ENCODE measurements around the gene EIF3K. TPM values are rescaled to one million over a fixed set of nuclear protein-coding genes. Genes with fewer than 3 reads are reported as not detected.
A peak's percentile ranks its signal among the peaks of the same experiment; 100 is the strongest.

EIF3K gene
- total and polyA plus RNA-seq, 4 experiments from 2014 or later: 320 to 424 (median 352) TPM

DNA sequence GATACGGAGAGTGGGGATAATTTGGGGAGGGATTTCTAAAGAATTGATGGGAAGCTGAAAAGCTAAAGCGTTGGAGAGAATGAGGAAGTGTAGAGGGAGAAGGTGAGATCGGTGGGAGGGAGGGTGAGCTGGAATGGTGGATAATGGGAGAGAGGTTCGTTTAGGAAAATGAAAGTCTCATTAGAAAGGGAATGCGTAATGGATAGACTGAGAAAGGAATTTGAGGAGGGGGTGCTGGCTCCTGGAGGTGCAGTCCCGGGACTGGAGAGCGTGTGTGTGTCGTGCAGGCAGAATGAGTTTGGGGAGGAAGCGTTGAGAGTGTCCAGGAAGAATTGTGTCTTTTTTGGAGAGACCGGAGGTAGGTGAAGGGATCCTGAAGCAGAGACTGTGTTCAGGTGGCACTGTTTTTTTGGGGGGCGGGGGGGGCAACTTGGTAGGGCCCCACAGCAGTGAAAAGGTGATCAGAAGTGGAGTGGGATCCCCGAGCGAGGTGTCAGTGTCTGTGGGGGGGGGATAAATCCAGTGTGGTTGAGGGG is 29.8 kb downstream of the EIF3K start:
- Mint-ChIP-seq H3K9me3 (no peaks in the 10 kb centered on the region), H3K4me3 (peak overlapping the region; percentile 91 to 98 (median 95)), H3K27ac (peak overlapping the region; percentile 4 to 93 (median 85)), H3K4me1 (peaks cover 35 to 65% (median 50%) of the 10 kb centered on the region in 4 donors), H3K36me3 (peaks cover 4 to 15% of the 10 kb centered on the region in 2 donors), H3K27me3 (no peaks in the 10 kb centered on the region)
- H3K4me1 ChIP-seq (ENCODE audit: insufficient read depth, low read length): peaks cover 59% of the 10 kb centered on the region
- ChIA-PET POLR2A (ENCODE audit: partially characterized antibody) (interaction anchor here (0.9 to 3.6 kb wide), 11 partner anchors 9 to 121 kb away, joined by 3 to 28 read pairs (median 6); partner anchors contain the start of genes EIF3K and MAP4K1), CTCF (ENCODE audit: partially characterized antibody) (interaction anchor here (1.0 to 3.0 kb wide), 5 partner anchors 12 to 246 kb away, joined by 3 to 10 read pairs (median 4); partner anchors contain the start of gene FAM98C)
- no peaks in the 10 kb centered on the region for H3K9me3 ChIP-seq (ENCODE audit: control insufficient read depth in 1 of 2, low read length in 2 of 2)
- H3K27ac ChIP-seq (ENCODE audit: low read depth, low read length): peak overlapping the region; percentile 74
- no peaks in the 10 kb centered on the region for H3K27me3 ChIP-seq (ENCODE audit: insufficient read depth, low read length)
- intact Hi-C loops (cut with micrococcal nuclease): no loop called here
- peak overlapping the region; percentile 80 to 81 for H3K4me3 ChIP-seq (ENCODE audit: low read length in 2 of 2)
- DNase-seq: no peak
- no peaks in the 10 kb centered on the region for H3K36me3 ChIP-seq (ENCODE audit: insufficient read depth, low read length)

DNA sequence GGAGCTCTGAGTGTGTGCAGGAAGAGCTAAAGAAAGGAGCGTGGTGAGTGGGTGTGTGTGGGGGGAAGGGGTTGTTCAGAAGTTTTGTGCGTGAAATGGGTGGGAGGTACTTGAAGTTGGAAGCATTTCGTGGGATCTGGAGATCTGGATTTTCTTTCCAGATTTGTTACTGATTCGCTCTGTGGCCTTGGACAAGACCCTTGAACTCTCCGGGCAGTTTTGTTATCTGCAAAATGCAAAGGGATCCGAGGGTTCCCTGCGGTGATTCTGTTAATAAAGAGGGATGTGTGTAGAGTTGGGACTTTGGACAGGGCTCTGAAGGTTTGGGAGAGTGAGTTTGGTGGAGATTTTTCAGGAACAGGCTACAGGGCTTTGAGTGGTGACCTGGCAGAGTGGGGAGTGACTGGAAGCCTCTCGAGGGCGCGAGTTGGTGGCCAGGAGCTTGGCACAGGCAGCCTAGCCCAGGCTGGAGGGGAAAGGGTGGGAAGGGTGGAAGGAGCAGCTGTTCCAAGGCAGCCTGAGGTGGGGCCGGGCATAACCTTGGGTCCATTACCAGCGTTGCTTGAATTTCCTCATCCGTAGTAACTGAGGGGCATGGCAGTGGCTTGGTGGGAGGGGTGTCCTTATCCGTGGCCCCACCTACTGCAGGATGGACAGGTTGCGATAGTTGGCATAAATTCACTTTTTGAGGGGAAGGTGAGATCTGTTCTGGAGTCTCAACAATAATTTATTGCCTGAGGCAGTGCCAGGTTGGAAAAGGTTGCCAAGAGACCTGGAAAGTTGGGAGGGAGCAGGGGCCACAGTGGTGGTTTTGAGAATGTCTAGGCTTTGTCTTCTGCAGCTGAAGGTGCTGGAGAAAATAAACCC is 30.6 kb downstream of the EIF3K start:
- Mint-ChIP-seq H3K27ac (peak overlapping the region; percentile 44 to 93 (median 85)), H3K27me3 (no peaks in the 10 kb centered on the region), H3K36me3 (peaks cover 6 to 16% of the 10 kb centered on the region in 2 donors), H3K9me3 (no peaks in the 10 kb centered on the region), H3K4me1 (peaks cover 37 to 71% (median 54%) of the 10 kb centered on the region in 4 donors), H3K4me3 (peak overlapping the region; percentile 91 to 98 (median 95))
- POLR2A ChIA-PET (ENCODE audit: partially characterized antibody): interaction anchor here (0.6 to 3.6 kb wide), 7 partner anchors 10 to 32 kb away, joined by 3 to 28 read pairs (median 5); no protein-coding TSS in a partner anchor
- Histone ChIP-seq H3K27me3 (ENCODE audit: insufficient read depth, low read length) (no peaks in the 10 kb centered on the region), H3K36me3 (ENCODE audit: insufficient read depth, low read length) (no peaks in the 10 kb centered on the region), H3K4me3 (ENCODE audit: low read length in 2 of 2) (peak overlapping the region; percentile 45 to 81), H3K4me1 (ENCODE audit: insufficient read depth, low read length) (peaks cover 66% of the 10 kb centered on the region), H3K27ac (ENCODE audit: low read depth, low read length) (peak overlapping the region; percentile 18), H3K9me3 (ENCODE audit: control insufficient read depth in 1 of 2, low read length in 2 of 2) (no peaks in the 10 kb centered on the region)
- CTCF ChIA-PET (ENCODE audit: partially characterized antibody): interaction anchor here (1.0 to 3.0 kb wide), 3 partner anchors 13 to 134 kb away, joined by 3 to 8 read pairs (median 3); no protein-coding TSS in a partner anchor
- DNase-seq: no peak
- intact Hi-C loops (cut with micrococcal nuclease): no loop called here

DNA sequence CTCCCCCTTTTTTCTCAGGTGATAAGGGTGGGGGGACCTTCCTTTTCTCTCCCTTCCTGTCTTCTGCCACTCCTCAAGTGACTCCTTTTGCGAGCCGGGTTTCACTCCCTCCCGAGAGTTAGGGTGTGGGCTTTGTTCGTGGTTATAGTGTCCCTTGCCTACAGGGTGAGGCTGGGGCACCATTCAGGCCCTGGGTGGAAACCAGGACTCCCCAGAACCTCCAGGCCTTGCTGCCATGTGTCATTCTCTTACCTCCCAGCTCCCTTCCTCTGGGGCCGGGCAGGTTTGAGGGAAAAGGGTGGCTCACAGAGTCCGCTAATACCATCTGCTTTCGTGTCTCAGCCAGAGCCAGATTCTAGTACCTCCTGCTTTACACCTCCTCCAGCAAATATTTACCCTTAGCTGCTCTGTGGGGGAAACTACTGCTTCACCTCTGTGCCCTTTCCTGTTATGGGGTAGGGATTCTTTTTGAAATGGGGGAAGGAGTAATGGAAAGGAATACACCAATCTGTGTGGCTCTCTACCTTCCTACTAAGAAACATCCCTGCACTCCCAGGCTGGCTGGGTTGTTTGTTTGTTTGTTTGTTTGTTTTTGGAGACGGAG is 31.3 kb downstream of the EIF3K start:
- H3K36me3 ChIP-seq (ENCODE audit: insufficient read depth, low read length): no peaks in the 10 kb centered on the region
- H3K4me3 Mint-ChIP-seq: peak overlapping the region; percentile 91 to 98 (median 95)
- no peaks in the 10 kb centered on the region for H3K27me3 ChIP-seq (ENCODE audit: insufficient read depth, low read length)
- intact Hi-C loops (cut with micrococcal nuclease): no loop called here
- H3K27ac ChIP-seq (ENCODE audit: low read depth, low read length): no peak overlapping the region
- H3K9me3 ChIP-seq (ENCODE audit: control insufficient read depth in 1 of 2, low read length in 2 of 2): no peaks in the 10 kb centered on the region
- H3K27ac Mint-ChIP-seq: peak overlapping the region; percentile 17 to 85 (median 64)
- no peaks in the 10 kb centered on the region for H3K27me3 Mint-ChIP-seq
- H3K9me3 Mint-ChIP-seq: no peaks in the 10 kb centered on the region
- POLR2A ChIA-PET (ENCODE audit: partially characterized antibody): interaction anchor here (0.6 to 1.7 kb wide), 2 partner anchors 19 to 31 kb away, joined by 3 to 5 read pairs; no protein-coding TSS in a partner anchor
- H3K4me3 ChIP-seq (ENCODE audit: low read length in 2 of 2): no peak overlapping the region
- H3K4me1 Mint-ChIP-seq: peaks cover 42 to 78% (median 61%) of the 10 kb centered on the region in 4 donors
- no peak for DNase-seq
- H3K4me1 ChIP-seq (ENCODE audit: insufficient read depth, low read length): peaks cover 73% of the 10 kb centered on the region
- CTCF ChIA-PET (ENCODE audit: partially characterized antibody): interaction anchor here (1.0 kb wide), 1 partner anchor 43 kb away, joined by 3 read pairs; no protein-coding TSS in a partner anchor
- peaks cover 6 to 20% of the 10 kb centered on the region in 2 donors for H3K36me3 Mint-ChIP-seq

DNA sequence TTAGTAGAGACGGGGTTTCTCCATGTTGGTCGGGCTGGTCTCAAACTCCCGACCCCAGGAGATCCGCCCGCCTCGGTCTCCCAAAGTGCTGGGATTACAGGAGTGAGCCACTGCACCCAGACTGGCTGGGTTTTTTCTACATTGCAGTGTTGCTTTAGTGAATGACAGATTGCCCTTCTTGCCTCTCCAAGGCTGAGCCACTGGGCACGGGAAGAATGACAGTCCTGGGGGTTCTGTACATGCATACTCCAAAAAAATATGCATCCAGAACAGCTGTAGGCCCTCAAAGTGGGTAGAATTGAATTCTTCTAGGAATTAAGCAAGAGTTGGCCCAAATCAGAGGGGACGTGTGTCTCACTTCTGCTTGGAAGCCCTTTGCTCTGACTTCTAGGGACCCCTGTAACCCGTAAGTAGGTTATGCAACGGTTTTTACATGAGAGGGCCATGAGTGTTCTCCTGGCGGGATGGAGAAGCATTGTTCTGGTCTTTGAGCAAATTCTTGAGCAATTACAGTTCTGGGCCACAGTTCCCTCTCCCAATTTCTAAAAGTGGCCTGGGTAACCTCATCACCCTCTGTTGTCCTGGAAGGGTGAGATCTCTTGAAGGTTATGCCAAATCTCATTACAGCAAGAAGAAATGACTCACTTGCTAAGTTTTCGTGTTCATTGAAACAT is 32.1 kb downstream of the EIF3K start:
- no peaks in the 10 kb centered on the region for H3K27me3 ChIP-seq (ENCODE audit: insufficient read depth, low read length)
- H3K4me3 ChIP-seq (ENCODE audit: low read length in 2 of 2): no peak overlapping the region
- peaks cover 50 to 86% (median 69%) of the 10 kb centered on the region in 4 donors for H3K4me1 Mint-ChIP-seq
- H3K4me1 ChIP-seq (ENCODE audit: insufficient read depth, low read length): peaks cover 81% of the 10 kb centered on the region
- H3K27me3 Mint-ChIP-seq: no peaks in the 10 kb centered on the region
- H3K27ac ChIP-seq (ENCODE audit: low read depth, low read length): no peak overlapping the region
- H3K36me3 ChIP-seq (ENCODE audit: insufficient read depth, low read length): no peaks in the 10 kb centered on the region
- no peak for DNase-seq
- intact Hi-C loops (cut with micrococcal nuclease): no loop called here
- H3K27ac Mint-ChIP-seq: peak overlapping the region in 4 of 7 donors; percentile 31 to 47 (median 32)
- H3K4me3 Mint-ChIP-seq: peak overlapping the region in 6 of 8 donors; percentile 6 to 97 (median 39)
- ChIA-PET CTCF (ENCODE audit: partially characterized antibody) (no interaction called here), POLR2A (ENCODE audit: partially characterized antibody) (interaction anchor here (1.7 kb wide), 1 partner anchor 18 kb away, joined by 5 read pairs; no protein-coding TSS in a partner anchor)
- peaks cover 6 to 20% of the 10 kb centered on the region in 2 donors for H3K36me3 Mint-ChIP-seq
- no peaks in the 10 kb centered on the region for H3K9me3 ChIP-seq (ENCODE audit: control insufficient read depth in 1 of 2, low read length in 2 of 2)
- no peaks in the 10 kb centered on the region for H3K9me3 Mint-ChIP-seq

DNA sequence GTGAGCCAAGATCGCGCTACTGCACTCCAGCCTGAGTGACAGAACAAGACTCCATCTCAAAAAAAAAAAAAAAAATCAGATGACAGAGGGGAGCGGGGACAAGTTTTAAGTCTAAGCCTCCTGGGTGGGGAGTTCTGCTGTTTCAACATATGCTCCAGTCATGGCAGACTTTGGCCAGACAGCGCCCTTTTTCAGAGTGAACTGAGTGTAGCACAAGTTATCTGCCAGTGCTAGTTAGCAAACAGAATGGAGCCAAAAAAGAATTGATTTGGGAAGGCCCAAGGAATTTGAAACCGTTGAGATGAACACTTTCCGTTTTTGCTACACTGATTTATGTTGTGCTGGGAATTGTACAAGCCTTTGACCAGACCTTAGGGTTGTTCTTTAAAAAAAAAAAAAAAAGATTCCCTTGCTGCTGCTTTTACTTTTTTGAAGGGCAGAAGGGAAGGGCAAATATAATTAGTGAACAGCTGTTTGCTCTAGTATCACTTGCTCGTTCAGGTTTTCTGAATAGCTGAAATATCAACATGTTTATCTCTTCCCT is 34.1 kb downstream of the EIF3K start:
- H3K4me1 Mint-ChIP-seq: peaks cover 65 to 99% (median 82%) of the 10 kb centered on the region in 4 donors
- peaks cover 6 to 27% of the 10 kb centered on the region in 2 donors for H3K36me3 Mint-ChIP-seq
- H3K27ac ChIP-seq (ENCODE audit: low read depth, low read length): no peak overlapping the region
- H3K4me3 ChIP-seq (ENCODE audit: low read length in 2 of 2): no peak overlapping the region
- no peaks in the 10 kb centered on the region for H3K36me3 ChIP-seq (ENCODE audit: insufficient read depth, low read length)
- peaks cover 95% of the 10 kb centered on the region for H3K4me1 ChIP-seq (ENCODE audit: insufficient read depth, low read length)
- H3K27ac Mint-ChIP-seq: peak overlapping the region in 4 of 7 donors; percentile 31 to 63 (median 44)
- no peaks in the 10 kb centered on the region for H3K27me3 Mint-ChIP-seq
- H3K9me3 ChIP-seq (ENCODE audit: control insufficient read depth in 1 of 2, low read length in 2 of 2): no peaks in the 10 kb centered on the region
- DNase-seq: no peak
- ChIA-PET POLR2A (ENCODE audit: partially characterized antibody) (interaction anchor here (0.7 to 1.7 kb wide), 2 partner anchors 13 to 113 kb away, joined by 3 to 5 read pairs; no protein-coding TSS in a partner anchor), CTCF (ENCODE audit: partially characterized antibody) (interaction anchor here (1.3 kb wide), 1 partner anchor 19 kb away, joined by 6 read pairs; no protein-coding TSS in a partner anchor)
- no peaks in the 10 kb centered on the region for H3K9me3 Mint-ChIP-seq
- no peaks in the 10 kb centered on the region for H3K27me3 ChIP-seq (ENCODE audit: insufficient read depth, low read length)
- intact Hi-C loops (cut with micrococcal nuclease): no loop called here
- peak overlapping the region in 1 of 8 donors; percentile 1 for H3K4me3 Mint-ChIP-seq

DNA sequence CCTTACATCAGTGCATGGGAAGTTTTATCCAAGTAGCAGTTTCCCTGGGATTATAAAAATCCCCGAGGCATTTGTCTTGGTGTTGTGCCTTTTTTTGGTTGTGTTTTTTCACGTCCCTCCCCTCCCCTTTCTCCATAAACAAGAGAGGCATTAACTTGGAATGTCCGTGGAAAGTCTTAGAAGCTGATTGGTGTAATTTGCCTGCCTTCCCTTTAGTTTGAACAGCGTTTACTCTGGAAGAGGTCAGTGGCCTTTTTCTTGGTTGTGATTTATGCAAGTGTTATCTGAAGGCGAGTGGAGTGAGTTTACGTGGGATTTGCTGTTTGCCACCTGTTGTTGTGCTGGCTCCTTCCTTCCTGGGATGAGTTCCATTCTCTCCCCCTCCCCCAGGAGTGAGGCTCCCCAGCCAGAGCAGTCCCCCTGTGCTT is 35.7 kb downstream of the EIF3K start:
- Histone ChIP-seq H3K27ac (ENCODE audit: low read depth, low read length) (no peak overlapping the region), H3K9me3 (ENCODE audit: control insufficient read depth in 1 of 2, low read length in 2 of 2) (no peaks in the 10 kb centered on the region), H3K4me1 (ENCODE audit: insufficient read depth, low read length) (peaks cover 95% of the 10 kb centered on the region), H3K4me3 (ENCODE audit: low read length in 2 of 2) (no peak overlapping the region), H3K27me3 (ENCODE audit: insufficient read depth, low read length) (no peaks in the 10 kb centered on the region), H3K36me3 (ENCODE audit: insufficient read depth, low read length) (no peaks in the 10 kb centered on the region)
- ChIA-PET CTCF (ENCODE audit: partially characterized antibody) (no interaction called here), POLR2A (ENCODE audit: partially characterized antibody) (interaction anchor here (0.6 to 1.7 kb wide), 2 partner anchors 12 to 194 kb away, joined by 3 to 5 read pairs; no protein-coding TSS in a partner anchor)
- no peak for DNase-seq
- H3K4me1 Mint-ChIP-seq: peaks cover 55 to 98% (median 78%) of the 10 kb centered on the region in 4 donors
- peaks cover 6 to 21% of the 10 kb centered on the region in 2 donors for H3K36me3 Mint-ChIP-seq
- intact Hi-C loops (cut with micrococcal nuclease): no loop called here
- H3K4me3 Mint-ChIP-seq: peak overlapping the region in 5 of 8 donors; percentile 6 to 85 (median 72)
- peak overlapping the region in 4 of 7 donors; percentile 3 to 85 (median 54) for H3K27ac Mint-ChIP-seq
- H3K9me3 Mint-ChIP-seq: no peaks in the 10 kb centered on the region
- no peaks in the 10 kb centered on the region for H3K27me3 Mint-ChIP-seq

Data from CD4-positive, alpha-beta memory T cell (primary cell).